A673 (cell line): ENCODE results near the gene MCM9.

Source experiments
- EZH2 ChIP-seq: fragments of 200-600 bp; sonication (generic); IDR thresholded peaks from 2 replicates; pipeline ENCODE4 v1.6.1; 2017; ENCODE audit warnings: borderline replicate concordance, low read depth, mild to moderate bottlenecking, mixed read lengths, antibody characterized with exemption, low read length; ENCODE audit not compliant: poor library complexity, severe bottlenecking
- TF ChIP-seq, protein P1 (sequence below): fragments of 300-800, 200-600 bp; sonication (generic); conservative IDR thresholded peaks from 2 replicates; pipeline ENCODE4 v1.5.1; 2017; ENCODE audit warnings: low read depth, mild to moderate bottlenecking, antibody characterized with exemption, low read length, moderate library complexity, mixed read lengths

DNA sequence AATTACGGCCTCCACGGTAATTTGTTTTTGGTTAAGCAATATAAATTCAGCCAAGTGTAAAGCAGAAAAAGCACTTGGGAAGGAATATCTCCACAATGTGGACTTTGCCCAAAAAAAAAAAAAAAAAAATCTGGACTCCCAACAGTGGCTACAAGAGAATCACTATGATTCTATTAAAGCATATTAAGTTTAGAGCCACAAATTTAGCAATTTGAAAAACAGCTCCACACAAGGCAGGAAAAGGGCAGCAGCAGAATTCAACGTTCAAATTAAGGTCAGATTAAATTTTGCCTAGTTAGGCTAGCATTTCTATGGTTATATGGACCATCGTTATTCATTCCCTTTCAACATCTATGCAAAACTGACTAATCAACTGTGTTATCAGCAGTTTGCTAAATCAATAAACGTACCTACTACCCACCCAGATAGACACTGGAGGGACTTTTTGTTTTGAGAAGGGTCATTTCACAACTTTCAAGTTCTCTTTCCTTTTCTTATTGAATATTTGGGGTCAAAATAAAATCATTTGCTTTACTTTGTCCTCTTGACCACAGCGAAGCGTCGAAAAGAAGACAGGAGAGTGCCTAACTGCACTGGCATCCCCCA lies 1.0 kb downstream of the MCM9 start:
- no peak for TF ChIP-seq EZH2
- TF ChIP-seq, protein P1, sequence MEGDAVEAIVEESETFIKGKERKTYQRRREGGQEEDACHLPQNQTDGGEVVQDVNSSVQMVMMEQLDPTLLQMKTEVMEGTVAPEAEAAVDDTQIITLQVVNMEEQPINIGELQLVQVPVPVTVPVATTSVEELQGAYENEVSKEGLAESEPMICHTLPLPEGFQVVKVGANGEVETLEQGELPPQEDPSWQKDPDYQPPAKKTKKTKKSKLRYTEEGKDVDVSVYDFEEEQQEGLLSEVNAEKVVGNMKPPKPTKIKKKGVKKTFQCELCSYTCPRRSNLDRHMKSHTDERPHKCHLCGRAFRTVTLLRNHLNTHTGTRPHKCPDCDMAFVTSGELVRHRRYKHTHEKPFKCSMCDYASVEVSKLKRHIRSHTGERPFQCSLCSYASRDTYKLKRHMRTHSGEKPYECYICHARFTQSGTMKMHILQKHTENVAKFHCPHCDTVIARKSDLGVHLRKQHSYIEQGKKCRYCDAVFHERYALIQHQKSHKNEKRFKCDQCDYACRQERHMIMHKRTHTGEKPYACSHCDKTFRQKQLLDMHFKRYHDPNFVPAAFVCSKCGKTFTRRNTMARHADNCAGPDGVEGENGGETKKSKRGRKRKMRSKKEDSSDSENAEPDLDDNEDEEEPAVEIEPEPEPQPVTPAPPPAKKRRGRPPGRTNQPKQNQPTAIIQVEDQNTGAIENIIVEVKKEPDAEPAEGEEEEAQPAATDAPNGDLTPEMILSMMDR = no peak
